GM21360 (cell line): Measurements from ENCODE around the gene IGSF3.
A peak's percentile ranks its signal among the peaks of the same experiment; 100 is the strongest.
"Not testable (repeated sequence)": the region's sequence is repeated elsewhere in the genome, so short reads cannot be mapped to it uniquely, and the experiment has no call there.

Experiments
- ATAC-seq: cut with Tn5 transposase; IDR thresholded peaks from one replicate; pipeline ENCODE4 v1.9.1; 2021; ENCODE audit warnings: mild to moderate bottlenecking, moderate library complexity; ENCODE audit not compliant: unreplicated experiment

Gene IGSF3

DNA sequence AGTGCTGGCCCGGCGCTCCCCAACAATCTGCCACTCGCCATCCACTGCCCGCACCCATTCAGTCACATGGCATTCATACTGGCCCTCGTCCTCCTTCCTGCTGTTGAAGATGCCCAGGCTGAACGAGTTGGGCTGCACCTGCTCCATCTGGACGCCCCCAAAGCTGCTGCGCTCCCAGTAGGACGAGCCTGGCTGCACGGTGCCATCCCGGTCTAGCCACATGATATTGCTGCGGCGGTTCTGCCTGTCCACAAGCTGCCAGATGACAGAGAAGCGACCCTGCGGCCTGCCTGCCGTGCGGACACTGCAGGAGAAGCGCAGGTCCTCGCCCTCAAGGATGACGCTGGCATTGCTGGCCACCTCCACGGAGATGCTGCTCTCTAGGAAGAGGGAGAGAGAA is 63.9 kb downstream of the IGSF3 start:
- ATAC-seq, result not testable (repeated sequence)

- ATAC-seq, result not testable (repeated sequence)
Measured at GRCh38 chr1:116599369-116599768, 68.2 kb downstream of the IGSF3 start.

GRCh38 chr1:116598420-116599036 is 69.0 kb downstream of the IGSF3 start:
- ATAC-seq, result not testable (repeated sequence)

DNA sequence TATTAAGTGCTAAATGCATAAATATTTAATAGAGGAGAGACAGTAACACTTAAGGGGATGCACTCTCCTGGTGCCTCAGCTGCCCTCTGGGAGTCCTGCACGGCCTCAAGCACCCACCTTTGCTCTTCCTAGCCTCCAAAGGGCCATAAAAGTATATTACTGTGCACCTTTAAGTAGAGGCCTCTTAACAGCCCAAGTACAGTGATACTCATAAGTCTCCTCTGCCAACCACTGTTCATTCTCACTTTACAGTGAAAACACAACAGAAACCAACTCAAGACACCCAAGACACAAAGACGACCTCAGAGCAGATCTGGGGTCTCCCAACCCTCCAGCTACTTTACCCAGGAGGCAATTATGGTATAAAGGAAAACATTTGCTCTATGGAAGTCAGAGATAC is 70.1 kb downstream of the IGSF3 start:
- peak; percentile 68 for ATAC-seq

DNA sequence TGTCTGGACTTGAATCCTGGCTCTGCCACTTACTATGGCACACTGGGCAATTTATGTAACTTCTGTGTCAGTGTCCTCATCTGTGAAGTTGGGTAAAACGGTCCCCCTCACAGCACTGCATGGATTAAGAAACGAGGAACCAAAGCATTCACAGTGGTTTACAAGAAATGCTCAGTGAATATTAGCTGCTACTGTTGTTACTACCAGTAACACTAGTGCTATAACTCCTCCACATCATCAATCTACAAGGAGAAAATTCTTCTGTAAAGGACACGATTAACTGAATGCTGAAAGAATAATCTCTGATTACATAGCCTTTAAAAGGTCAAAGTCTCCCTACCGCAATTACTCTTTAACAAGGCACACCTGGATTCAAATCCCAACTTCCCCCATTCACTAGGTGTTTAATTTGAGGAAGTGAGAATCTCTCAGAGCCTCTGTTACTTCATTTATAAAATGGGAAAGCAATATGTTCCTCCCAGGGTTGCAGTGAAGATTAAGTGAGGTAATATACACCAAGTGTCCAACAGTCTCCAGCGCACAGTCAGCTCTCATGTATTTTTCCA is 70.7 kb downstream of the IGSF3 start:
- ATAC-seq, result peak; percentile 20

- ATAC-seq, result not testable (repeated sequence)
Measured at GRCh38 chr1:116595946-116596741, 71.4 kb downstream of the IGSF3 start.

- ATAC-seq, result not testable (repeated sequence)
Measured at GRCh38 chr1:116595065-116595840, 72.3 kb downstream of the IGSF3 start.

DNA sequence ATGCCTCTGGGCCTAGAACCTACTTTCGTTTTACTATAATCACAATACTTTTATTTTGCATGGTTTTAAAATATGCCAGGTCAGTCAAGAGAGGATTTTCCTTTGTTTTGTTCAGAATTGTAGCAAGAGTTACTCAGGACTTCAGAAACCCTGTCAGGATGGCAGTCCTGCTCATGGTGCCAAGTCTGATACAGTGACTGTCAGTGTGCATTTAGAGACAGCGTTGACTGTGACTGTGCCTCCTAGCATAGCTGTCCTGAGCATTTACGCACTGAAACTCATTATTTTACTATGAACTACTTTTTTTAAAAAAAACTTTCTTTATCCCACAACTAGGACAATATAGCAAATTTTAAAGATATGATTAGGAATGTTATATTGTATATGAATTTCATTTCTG is 73.6 kb downstream of the IGSF3 start:
- not testable (repeated sequence) for ATAC-seq

- ATAC-seq, result not testable (repeated sequence)
Measured at GRCh38 chr1:116593401-116593800, 74.1 kb downstream of the IGSF3 start.

- ATAC-seq, result not testable (repeated sequence)
Measured at GRCh38 chr1:116591951-116592605, 75.5 kb downstream of the IGSF3 start.

DNA sequence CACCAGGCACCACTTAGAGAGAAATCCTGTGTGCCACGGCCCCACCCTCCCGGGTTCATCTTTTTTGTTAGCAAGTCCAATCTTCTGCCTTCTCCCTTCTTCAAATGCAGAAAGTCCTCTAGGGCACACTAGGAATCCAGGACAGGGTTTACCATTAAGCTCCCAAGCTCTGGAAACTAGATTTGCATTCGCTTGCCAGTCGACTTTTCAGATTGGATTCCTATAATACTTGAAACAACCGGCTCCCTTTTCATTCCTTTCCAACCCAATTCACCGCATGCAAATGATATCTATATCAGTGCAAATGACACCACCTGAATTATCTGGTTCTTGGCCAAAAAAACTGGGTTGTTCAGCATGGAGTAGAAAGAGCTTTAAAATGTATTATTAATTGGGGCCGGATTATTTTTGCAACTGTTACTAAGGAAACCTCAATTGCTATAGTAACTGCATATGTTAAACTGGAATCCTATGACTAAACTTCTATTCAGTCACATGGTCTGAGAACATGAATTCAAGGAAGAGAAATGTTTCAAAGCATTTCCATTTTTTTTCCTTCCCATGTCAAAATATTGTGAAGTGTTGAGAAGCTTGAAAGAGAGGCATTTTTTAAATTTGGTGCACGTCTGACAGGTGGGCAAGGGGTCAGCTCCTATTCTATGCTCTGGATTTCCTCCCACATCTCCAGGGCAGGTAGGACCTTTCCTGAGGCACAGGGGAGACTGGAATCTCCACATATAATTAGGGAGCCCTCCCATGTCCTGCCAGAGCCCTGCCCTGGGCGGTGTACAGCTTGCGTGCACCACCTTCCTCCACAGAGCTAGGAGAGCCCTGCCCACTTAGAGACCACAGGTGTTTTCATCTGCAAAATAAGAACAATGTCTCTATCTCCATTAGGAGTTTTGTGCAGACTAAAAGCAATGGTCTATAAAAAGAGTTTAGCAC is 76.3 kb downstream of the IGSF3 start:
- ATAC-seq, result not testable (repeated sequence)

- not testable (repeated sequence) for ATAC-seq
Measured at GRCh38 chr1:116590359-116591005, 77.1 kb downstream of the IGSF3 start.

DNA sequence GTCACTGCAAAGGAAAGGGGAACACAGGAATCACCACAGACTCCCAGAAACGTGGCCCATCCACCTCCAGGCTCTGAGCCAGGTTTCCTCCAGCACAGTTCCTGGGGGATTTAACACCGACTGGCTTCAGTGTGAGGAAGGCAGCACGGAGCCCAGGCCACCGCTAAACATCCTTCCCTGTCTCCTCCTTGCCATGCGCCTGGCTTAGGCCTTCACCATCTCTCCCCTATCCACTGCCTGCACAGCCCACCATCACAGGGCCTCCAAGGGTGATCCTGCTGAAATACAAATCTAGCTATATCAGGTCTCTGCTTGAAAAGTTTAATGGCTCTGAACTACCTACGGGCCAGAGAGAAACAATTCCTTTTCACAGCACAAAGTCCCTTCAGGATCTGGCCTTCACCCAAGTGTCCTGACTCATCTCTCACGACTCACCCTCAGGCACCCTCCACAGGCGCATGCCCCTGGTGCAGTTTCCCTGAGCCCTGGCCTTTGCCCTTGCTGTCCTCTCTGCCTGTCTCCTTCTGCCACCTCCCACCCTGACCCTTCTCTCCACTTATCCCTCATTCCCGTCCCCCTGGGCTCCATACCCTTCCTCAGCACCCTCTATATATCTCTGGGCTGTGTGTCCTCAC is 78.3 kb downstream of the IGSF3 start:
- not testable (repeated sequence) for ATAC-seq

DNA sequence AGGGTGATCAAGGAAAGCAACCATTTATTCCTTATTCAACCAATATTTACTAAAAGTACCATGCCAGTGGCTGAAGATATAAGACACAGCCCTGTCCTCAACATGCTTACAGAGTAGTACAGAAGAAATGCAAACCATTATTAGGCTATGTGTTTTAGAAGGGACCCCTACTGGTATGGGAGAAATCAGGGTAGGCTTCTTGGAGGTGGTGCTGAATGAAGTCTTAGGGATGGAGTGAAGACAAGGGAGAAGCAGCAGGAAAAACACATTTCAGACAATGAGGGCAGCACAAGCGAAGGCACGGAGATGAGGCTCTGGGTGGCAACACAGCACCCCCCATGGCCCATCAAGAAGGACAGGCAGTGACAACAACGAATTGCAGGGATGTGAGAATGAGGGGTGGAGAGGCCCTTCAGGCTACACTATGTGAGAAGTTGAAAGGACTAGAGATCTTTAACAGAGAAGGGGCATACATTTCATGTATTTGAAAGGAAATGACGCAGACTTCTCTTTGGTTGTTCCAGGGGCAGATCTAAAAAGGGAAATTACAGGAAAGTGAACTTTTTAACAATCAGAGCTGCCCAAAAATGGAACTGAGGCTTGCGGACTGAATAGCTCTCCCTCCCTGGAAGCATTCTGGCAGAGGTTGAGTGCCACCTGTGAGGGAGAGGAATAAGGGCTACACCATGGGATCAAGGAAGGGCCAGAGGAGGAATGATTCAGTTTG is 79.9 kb downstream of the IGSF3 start:
- no peak for ATAC-seq

DNA sequence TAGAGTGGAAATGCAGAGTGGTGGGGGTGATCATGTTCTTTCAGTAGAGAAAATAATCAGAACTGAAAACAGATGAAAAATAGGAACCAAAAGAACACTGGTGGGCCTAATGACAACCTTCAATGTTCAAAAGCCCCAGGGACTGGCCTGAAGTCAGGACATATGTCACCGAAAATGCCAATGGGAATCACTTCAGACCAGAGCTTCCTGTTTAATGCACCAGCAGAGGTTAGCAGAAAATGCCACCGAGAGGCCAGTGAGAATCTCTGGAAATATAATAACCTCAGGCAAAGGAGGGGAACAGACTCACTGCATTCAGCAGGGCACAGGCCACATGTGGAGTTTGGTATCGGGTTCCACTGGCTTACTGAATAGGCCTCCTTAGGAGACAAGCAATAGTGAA is 80.8 kb downstream of the IGSF3 start:
- peak; percentile 63 for ATAC-seq

- ATAC-seq, result no peak
Measured at GRCh38 chr1:116585886-116586285, 81.6 kb downstream of the IGSF3 start.

DNA sequence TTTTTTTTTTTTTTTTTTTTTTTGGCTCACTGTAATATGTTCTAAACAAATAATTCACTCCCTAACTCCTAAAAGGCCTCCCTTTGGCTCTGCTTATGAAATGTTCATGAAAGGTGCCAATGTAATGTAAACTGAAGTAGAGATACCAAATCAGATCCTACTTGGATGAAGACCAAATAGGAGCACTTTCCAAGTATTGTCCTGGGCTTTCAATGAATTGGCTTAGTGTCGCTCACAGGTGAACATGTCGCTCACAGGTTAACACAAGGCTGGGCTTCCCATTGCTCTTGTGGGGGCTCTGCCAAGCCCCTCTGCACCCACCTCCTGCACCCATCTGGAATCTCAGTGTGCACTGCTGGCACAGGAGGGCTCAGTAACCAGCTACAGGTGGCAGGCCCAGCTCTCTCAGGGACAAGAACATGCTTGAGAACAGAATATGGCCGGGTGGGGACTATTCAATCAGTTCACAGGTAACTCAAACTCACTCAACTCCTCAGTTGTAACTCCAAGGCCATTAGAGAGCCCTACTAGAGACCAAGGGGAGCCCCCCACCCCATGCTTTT is 86.1 kb downstream of the IGSF3 start:
- ATAC-seq, result no peak
